DLD1 (cell line): ENCODE results near the gene BLOC1S3.

Source experiments
- in situ Hi-C: cut with HindIII; loops from 2 replicates; pipeline ENCODE4 v1.10.0; 2017; ENCODE audit warnings: low sequenced_read_pairs

Gene BLOC1S3

DNA sequence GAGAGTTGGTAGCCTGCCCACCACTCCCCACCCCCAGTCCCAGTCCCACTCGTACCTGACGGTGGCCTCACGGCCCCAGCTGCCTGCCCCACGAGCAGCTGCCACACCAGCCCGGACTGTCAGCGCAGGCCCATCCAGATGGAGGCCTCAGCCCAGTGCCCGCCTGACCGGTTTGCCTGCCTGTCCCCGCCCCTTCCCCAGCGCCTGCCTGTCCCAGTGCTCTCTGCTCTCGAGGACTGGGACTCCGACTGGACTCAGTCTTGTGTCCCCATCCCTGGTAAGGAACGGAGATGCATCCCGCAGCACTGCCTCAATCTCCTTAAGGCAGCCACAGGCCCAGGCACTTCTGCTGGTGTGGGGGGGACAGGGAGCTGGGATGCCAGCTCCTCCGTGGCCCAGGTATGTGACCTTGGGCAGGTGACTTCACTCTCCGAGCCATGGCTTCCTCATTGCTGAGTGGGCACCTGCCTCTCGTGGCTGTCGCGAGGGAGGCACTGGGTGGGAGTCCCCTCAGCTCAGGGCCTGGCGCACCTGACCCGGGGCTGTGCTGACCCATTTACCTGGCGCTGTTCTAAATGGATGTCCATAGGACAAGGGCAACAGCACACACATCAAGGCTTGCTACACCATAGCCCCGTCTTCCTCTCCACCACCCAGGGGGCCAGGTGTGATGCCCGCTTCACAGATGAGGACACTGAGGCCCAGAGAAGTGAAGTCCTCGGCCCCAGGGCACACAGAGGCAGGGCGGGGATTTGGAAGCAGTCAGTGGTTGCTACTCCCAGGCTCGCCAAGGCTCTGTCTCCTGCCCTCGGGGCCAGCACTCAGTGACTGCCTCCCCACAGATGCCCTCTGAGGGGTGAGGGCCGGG lies 17.5 kb upstream of the BLOC1S3 start, which contains the start of gene NKPD1:
Gene NKPD1 (minus strand): TSS at position 113 of the 868 bp plus-strand sequence. CDS start 832 bp downstream, outside the sequence.
- in situ Hi-C loops, result no loop called here

DNA sequence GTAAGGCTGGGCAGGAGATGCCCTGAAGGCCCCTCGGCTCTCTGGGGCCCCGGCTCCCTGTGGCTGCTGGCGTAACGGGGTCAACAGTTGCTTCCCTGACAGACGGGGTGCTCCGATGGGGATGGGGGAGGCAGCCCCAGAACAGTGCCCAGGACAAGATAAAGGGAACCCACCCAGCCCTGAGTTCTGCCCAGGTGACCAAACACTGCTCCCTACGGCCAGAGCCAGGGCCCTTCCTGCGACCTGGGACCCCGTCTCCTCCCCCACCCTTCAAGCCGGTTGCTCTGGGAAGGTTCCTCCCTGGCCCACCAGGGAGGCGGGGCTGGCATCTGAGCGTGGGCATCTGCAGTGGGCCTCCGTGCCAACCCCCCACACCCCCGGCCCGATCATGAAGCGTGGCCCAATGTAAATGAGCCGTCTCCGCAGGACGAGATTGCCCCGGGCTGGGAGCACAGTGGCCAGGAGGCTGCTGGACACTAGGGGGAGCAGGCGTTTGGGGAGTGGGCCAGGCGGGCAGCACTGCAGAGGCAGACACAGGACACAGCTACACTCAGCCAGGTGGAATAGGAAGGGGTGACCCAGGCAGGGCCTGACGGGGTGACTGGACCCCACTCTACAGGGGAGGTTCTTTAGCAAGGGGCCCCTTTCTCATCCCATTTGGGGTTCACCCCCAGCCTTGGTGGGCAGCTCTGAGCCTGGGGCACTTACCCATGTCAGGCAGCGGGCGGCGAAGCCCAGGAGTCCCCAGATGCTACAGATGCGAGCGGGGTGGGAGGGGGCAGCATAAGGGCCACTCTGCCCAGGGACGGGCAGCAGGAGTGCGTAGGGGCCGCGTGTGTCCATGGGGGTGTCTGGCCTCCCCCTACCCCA lies 16.6 kb upstream of the BLOC1S3 start:
- in situ Hi-C loops, result no loop called here

DNA sequence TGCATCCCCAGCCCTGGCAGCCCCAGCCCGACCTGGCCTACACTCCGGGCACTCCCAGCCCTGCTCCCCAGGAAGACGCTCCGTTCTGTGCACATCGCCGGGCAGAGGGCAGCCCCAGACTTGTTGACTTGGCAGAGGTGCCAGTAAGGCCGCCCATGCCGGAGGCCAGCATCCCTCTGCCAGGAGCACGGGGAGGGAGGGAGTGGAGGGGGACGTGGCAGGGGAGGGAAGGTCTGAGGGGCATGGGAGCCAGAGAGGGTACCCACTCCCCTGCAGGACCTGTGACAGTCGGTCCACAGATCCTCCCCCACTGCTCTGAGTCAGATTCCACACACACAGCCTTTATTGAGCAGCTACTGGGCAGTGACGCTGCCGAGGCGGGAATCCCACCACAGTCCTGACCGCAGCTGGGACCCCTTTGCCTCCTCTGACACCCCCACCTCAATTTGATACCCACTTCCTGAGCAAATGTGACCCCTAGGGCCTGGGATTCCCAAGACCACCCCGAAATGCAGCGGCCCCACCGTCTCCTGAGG lies 15.9 kb upstream of the BLOC1S3 start:
- in situ Hi-C loops, result no loop called here

DNA sequence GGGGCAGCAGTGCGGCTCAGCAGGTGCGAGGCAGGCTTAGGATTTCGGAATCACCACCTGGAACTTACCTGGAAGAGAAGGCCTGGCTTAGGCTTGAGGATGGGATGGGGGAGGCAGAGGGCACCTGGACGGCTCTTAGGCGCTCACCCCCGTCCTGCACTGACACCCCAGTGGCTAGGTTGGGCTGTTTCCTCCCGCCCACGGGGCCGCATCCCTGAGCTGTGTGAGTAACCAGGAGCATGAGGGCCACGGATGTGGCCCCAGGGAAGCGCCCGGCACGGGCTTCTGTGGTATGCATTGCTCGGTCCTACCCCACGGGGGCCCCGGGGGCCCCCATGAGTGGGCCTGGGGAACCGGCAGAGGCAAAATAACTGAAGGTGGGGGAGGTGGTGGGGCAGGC lies 15.4 kb upstream of the BLOC1S3 start:
- in situ Hi-C loops, result no loop called here

DNA sequence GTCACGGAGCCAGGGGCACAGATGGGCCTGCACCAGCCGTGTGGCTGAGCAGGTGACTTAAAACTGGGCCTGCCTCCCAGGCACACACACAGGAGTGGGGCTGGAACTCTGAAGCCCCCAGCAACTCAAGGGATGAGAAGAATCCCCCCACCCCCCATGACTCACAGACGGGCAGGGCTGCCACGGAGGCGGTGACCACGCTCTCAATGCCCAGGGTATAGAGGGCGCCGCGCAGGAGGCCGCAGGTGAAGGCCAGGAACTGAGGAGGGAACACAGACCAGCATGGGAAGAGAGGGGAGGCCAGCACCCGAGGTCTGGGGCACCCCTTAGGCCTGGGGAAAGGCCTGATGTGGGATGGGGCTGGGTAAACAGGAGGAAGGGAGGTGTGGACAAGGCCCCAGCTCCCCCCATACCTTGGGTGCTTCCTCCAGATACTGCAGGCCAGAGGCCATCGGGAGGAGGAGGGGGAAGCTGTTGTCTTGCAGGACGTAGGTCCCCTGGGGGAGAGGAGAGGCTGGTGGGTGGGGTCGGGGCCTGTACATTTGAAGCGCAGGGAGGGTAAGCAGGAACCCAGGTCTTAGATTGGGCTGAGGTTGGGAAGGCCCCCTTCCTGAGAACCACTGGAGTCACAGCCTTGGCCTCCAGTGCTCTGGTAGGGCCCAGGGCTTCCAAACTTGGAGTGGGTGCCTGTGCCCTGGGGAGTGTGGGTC lies 14.7 kb upstream of the BLOC1S3 start:
- in situ Hi-C loops, result no loop called here

DNA sequence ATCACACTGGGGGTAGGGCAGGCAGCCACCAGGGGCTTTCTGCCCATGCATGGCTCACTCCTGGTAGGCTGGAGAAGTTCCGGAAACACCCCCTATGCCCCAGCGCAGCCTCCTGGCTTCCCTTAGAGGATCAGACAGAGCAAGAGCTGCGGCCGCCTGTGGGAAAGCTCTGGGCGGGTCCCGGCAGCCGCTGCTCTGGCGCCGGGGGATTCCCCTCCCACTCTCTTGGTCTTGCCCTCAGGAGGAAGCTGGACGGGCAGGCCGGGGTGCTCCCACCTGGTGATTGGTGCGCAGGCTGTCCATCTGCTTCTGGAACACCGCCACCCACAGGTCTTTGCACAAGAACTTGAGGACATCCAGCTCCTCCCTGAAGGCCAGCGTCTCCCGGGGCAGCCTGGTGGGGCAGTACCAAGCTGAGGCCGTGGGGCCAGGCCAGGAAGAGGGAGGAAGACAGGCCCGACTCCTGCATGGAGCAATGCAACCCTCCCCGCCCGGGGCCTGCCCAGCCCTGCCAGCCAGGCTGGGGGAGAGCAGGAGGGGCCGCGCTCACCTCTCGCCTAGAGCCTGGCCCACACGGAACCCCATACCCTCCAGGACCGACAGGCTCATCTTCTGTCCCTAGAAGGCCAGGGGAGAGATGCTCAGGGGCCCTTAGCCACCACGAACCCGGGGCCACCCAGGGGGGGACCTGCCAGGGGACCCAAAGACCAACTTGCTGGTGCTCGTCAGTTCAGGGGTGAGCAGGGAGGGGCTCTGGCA lies 13.8 kb upstream of the BLOC1S3 start:
- in situ Hi-C loops, result no loop called here

DNA sequence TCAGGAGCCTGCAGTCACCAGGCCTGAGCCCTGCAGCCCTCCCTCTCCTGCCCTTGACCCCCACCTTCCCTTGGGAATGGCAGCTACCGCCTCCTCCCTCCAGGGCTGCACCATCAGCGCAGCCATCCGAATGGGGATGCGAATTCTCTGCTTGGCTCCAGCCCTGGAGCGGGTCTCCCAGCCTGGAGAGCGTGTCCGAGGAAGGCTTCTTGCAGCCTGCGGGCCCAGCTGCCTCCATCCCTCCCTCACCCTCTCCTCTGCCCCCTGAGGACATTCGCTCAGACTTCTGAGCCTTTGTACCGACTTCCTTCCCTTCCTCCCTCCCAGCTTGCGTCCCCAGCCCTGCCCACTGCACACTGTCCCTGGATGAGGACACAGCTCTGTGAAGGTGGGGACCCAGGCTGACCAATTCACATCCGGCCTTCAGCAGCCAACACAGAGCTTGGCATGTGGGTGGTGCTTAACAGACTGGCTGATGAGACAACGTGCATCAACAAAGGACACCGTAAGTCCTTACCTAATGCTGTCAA lies 11.8 kb upstream of the BLOC1S3 start:
- in situ Hi-C loops, result no loop called here

DNA sequence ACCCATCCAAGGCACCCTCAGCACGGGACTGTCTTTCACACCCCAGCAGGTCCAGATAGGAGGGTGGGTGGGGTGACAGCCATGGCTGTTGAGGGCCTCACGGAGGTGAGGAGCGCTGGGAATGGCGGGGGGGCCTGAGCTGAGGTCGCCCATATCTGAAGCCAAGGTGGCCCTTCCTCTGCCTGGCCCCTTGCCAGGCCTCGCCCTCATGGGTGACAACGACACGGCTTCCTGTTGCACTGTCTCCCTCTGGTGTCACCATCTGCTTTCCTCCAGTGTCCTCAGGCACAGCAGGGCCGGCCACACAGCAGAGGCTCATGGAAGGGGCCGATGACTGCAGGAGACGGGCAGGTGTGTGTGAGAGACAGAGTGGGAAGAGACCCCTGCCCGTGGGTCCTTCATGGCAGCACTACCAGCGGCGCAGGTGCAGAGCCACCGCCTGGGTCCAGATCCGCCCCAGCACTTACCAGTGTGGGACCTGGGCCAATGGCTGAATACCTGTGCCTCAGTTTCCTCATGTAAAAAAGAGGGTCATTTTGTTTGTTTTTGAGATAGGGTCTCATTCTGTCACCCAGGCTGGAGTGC lies 9.7 kb upstream of the BLOC1S3 start:
- in situ Hi-C loops, result no loop called here

DNA sequence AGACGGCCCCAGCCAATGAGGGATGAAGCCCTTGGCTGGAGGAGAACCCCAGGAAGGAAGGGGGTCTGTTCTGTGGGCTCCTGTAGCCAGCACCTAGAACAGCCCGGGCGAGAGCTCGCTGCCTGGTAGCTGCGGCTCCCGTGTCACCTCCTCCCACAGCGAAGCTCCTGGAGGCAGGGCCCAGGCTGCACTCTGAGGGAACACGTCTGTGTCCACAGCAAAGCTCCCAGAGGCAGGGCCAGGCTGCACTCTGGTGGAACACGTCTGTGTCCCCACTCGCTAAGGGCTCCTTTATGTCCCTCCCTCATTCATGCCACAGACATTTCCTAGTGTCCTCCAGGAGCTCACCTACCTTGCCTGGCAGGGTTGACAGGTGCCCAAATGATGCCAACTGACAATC lies 9.0 kb upstream of the BLOC1S3 start:
- in situ Hi-C loops, result no loop called here

DNA sequence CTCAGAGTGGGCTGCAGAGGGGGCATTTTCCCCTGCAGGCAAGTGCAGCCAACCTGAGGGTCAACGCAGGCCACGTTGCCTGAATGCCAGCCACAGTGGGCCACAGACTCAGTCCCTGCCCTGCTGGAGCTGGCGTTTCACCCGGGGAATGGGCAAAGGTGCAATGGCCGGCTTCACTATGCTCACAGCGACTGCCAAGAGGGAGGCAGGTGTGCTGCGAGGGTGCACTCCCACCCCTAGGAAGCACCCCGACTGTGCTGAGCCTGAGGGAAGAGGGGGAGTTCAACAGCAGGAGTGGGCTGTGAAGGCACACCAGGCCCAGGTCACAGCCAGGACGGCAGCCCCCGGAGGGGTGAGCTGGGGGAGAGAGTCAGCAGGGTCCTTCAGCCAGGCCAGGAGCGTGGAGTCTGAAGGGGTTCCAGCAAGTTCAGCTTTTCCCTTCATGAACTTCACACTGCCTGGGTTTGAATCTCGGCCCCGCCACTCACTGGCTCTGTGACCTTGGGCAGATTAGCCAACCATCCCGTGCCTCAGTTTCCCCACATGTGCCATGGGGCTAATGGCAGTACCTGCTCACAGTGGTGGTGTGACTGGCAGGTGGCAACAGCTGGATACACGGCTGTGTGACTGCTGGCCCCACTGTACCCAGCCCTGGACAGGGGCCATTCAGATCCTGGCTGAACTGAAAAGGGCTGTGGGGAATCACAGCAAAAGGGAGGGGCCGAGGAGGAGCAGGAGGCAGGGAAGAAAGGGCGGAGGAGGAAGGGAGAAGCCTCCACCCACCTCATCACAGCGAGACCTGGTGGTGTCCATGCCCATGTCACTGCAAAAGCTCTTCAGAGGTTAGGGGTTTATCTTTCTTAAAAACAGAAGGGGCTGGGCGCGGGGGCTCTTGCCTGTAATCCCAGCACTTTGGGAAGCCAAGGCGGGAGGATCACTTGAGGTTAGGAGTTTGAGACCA lies 8.2 kb upstream of the BLOC1S3 start:
- in situ Hi-C loops, result no loop called here

DNA sequence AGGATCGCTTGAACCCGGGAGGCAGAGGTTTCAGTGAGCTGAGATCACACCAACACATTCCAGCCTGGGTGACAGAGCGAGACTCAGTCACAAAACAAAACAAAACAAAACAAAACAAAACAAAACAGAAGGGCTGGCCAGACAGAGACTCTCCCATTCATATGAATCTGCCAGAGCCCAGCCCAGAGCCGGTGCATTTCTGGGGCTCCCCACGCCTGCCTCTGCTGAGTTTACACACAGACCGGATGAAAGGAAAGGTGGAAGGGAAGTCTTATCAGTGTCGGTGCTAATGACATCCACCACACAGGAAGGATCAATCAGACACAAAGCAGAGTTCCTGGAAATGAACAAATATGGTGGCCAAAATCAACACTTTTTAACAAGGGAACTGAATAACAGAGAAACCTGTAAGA lies 7.4 kb upstream of the BLOC1S3 start:
- in situ Hi-C loops, result no loop called here

DNA sequence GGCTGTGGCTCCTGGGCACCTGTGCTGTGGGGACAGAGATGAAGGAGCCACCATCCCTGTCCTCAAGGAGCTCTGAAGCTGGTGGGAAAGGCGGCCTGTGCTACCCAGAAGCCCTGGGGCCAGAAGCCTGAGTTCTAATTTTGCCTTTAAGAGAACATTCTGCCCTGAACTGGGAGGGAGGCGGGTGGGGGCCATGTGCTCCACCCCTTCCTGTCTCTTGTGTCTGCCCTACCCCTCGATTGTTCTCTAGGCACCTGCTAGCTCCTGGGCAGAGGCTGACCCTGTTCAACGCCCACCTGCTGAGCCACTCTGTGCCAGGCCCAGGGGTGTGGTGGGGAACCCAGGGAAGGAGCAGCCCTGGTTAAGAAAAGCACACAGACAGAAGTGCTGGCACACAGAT lies 6.4 kb upstream of the BLOC1S3 start:
- in situ Hi-C loops, result no loop called here

DNA sequence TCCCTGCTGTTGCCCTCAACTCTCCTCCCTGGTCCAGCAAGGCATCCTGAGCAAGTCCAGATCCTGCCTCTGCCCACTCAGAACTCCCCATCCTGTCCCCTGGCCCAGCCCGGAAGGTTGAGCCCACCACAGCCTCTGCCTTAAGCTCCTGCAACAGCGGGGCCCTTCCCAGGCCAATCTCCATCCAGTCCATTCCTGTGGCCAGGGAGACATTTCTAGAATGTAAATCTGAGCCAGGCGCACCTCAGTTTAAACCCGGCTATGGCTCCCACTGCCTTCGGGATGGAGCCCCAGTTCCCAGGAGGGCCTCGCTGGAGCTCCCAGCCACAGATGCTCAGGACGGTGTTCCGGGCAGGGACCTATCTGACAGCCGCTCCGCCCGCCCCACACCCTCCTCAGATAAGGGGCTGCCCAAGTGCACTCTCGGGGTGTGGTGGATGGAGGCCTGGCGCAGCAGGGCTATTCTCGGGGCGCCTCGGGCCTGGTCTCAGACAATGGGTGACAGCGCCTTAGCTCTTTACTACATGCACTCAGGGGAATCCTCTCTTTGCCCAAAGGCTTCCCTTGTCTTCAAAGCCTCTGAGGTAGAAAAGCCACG lies 5.9 kb upstream of the BLOC1S3 start:
- in situ Hi-C loops, result no loop called here

DNA sequence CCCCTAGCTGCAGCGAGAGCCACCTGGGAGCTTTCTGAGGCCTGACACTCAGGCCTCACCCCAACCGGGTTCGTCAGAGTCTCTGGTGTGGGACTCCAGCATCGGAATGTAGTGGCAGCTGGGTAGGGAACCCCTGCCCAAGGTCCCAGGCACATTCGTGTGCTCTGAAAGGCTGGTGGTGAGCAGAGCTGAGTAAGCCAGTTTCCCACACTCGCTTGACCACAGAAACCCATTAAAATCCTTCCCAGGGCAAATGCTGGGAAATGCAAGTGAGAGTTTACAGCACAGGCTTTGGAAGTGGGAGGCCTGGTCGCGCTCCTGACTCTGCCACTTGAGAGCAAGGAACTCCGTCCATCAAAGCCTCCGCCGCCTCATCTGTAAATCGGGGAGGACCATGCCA lies 4.8 kb upstream of the BLOC1S3 start:
- in situ Hi-C loops, result no loop called here

DNA sequence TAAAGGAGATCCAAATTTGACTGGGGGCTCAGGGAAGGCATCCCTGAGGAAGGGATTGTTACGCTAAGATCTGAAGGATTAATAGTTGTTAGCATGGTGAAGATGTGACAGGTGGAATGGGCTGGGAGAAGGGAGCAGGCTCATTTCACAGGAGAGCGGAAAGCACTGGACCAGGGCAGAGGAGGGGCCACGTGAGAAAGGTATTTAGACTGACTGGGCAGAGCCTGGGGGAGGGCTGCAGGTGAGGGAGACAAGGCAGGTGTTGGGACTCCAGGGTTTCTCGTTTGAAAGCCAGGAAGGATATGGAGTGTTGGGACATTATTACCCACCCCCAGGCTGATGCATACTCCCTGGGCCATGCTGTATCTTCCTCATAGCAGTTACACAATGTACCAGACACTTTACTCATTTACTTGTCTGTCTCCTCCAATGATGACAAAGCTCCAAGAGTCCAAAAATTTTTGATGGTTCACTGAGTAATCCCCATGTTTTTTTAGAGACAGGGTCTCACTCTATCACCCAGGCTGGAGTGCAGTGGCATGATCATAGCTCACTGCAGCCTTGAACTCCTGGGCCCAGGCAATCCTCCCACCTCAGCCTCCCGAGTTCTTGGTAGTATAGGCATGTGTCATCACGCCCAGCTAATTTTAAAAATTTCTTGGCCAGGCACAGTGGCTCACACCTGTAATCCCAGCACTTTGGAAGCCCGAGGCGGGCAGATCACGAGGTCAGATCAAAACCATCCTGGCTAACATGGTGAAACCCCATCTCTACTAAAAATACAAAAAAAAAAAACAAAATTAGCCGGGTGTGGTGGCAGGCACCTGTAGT lies 2.9 kb upstream of the BLOC1S3 start:
- in situ Hi-C loops, result no loop called here

DNA sequence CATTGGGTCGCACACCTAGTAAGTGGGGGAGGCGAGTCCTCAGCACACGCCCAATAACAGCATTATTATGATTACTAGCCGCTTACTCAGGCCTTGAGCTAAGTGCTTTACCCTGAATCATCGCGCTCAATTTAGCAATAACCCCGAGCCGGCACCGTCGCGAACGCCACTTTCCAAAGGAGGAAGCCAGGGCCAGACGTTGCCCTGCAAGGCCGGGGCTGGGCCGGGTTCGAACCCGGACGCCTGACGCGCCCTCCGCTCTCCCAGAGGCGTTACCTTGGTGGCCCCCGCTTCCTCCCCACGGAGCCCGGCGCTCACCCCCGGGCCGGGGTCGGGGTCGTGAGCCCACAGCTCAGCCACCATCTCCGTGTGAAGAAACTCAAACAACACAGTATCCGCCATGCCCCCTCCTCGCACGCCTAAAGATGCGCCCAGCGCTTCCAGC lies 745 bp upstream of the BLOC1S3 start, which contains the start of gene TRAPPC6A:
Gene TRAPPC6A (minus strand): TSS at position 421 of the 445 bp plus-strand sequence. CDS start 19 bp downstream, at position 402.
- in situ Hi-C loops, result no loop called here
